HG02970 (cell line): ENCODE measurements around the gene RABGGTA.

Source experiments
- ATAC-seq: cut with Tn5 transposase; IDR thresholded peaks from one replicate; pipeline ENCODE4 v1.9.1; 2021; ENCODE audit warnings: mild to moderate bottlenecking, moderate library complexity, moderate number of reproducible peaks; ENCODE audit not compliant: unreplicated experiment, low FRiP score

RABGGTA gene, protein sequence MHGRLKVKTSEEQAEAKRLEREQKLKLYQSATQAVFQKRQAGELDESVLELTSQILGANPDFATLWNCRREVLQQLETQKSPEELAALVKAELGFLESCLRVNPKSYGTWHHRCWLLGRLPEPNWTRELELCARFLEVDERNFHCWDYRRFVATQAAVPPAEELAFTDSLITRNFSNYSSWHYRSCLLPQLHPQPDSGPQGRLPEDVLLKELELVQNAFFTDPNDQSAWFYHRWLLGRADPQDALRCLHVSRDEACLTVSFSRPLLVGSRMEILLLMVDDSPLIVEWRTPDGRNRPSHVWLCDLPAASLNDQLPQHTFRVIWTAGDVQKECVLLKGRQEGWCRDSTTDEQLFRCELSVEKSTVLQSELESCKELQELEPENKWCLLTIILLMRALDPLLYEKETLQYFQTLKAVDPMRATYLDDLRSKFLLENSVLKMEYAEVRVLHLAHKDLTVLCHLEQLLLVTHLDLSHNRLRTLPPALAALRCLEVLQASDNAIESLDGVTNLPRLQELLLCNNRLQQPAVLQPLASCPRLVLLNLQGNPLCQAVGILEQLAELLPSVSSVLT

DNA sequence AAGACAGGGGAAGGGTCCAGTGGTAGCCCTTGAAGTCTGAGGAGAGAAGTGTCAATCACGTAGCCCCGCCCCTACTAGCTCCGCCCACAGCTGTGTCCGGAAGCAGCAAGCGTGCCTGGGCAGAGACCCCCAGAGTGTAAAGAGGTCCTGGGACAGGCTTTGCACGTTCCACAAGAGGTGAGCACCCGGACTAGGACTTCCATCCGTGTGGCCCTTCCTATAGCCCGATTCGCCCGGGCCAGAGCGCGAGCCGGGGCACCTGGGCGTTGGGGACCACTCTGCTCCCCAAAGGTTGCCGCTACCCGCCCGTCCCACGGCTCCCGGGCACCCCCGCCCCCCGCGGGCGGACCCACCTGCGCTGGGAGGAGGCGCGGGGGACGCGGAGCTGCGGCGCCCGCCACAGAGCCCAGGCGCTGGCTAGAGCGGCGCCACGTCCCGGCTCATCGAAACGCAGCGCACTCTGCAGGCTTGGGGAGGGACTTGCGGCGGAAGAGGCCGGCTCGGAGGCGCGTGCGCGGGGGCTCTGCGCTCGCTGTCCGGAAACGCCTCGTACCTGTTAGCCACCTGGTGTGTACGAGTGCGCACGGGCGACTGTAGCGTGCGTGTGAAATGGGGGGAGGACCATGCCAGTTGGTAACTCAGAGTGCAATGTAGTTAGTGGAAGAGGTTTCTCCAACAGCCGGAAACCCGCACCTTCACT, at the start of gene RABGGTA:
RABGGTA (minus strand) TSS at position 464 of the 700 bp plus-strand sequence. CDS start 482 bp downstream, outside the sequence.
- ATAC-seq = peak; percentile 77

DNA sequence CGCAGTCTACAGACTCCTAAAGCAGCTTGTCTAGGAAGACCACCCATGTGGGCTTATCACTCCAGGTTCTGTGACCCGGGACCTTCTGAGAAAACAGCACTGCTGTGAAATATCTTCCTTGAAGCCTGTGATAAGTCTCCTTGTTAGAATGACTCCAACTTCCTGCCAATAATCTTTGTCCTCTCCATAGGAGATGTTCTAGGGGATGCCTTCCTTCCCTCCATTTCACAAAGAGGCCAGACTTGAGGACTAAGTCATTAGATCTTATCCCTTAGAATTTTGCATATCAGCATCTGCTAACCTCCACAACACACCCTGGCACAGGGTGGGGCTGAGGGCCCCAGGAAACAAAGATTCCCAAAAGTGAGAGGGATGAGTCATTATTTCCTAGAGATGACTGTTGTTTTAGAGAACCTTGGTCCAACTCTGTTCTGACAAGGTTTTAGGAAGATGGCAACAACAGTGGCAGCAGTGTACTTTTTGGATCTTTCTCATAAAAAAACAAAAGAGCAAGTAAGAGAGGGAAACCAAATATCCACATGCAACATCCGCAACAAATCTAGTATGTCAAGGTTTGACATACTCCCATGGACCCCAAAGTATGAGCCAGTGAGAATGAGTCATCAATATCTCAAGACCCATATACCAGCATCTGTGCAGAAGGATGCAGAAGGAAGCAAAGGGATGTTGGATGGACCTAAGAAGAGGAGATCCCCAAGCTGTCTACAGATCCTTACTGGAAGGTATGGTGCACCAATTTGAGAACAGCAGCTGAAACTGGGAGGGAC, 45.9 kb upstream of the RABGGTA start:
- no peak for ATAC-seq

DNA sequence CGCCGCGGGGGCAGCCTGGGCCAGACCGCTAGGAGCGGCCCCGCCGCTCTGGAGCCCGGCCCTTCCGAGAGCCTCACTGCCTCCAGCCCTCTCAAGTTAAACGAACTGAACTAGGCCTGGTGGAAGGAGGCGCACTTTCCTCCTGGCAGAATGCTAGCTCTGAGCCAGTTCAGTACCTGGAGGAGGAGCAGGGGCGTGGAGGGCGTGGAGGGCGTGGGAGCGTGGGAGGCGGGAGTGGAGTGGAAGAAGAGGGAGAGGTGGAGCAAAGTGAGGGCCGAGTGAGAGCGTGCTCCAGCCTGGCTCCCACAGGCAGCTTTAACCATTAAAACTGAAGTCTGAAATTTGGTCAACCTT, 45.2 kb upstream of the RABGGTA start:
- ATAC-seq = no peak

DNA sequence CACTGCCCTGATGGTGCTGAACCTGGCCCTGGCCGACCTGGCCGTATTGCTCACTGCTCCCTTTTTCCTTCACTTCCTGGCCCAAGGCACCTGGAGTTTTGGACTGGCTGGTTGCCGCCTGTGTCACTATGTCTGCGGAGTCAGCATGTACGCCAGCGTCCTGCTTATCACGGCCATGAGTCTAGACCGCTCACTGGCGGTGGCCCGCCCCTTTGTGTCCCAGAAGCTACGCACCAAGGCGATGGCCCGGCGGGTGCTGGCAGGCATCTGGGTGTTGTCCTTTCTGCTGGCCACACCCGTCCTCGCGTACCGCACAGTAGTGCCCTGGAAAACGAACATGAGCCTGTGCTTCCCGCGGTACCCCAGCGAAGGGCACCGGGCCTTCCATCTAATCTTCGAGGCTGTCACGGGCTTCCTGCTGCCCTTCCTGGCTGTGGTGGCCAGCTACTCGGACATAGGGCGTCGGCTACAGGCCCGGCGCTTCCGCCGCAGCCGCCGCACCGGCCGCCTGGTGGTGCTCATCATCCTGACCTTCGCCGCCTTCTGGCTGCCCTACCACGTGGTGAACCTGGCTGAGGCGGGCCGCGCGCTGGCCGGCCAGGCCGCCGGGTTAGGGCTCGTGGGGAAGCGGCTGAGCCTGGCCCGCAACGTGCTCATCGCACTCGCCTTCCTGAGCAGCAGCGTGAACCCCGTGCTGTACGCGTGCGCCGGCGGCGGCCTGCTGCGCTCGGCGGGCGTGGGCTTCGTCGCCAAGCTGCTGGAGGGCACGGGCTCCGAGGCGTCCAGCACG, 44.6 kb upstream of the RABGGTA start:
- ATAC-seq = no peak

DNA sequence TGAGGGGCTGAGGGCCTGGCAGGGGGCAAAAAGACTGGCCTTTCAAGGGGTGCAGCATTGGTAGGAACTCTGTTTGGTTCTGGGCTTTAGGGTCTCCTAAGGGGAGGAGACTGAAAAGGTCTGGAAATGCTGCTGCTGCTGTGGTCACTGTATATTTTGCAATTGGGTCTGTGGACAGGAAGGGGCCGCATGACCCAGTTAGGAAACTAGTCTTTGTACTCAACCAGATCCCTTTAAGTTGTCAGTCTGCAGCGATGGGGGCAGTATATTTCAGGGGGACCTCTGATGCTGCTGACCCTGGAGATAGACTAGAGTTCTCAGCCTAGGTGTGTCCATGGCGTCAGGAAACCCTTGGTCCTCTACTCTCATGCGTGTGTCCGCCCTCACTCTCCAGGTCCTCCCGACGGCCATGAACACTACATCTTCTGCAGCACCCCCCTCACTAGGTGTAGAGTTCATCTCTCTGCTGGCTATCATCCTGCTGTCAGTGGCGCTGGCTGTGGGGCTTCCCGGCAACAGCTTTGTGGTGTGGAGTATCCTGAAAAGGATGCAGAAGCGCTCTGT, 43.9 kb upstream of the RABGGTA start:
- ATAC-seq = no peak

DNA sequence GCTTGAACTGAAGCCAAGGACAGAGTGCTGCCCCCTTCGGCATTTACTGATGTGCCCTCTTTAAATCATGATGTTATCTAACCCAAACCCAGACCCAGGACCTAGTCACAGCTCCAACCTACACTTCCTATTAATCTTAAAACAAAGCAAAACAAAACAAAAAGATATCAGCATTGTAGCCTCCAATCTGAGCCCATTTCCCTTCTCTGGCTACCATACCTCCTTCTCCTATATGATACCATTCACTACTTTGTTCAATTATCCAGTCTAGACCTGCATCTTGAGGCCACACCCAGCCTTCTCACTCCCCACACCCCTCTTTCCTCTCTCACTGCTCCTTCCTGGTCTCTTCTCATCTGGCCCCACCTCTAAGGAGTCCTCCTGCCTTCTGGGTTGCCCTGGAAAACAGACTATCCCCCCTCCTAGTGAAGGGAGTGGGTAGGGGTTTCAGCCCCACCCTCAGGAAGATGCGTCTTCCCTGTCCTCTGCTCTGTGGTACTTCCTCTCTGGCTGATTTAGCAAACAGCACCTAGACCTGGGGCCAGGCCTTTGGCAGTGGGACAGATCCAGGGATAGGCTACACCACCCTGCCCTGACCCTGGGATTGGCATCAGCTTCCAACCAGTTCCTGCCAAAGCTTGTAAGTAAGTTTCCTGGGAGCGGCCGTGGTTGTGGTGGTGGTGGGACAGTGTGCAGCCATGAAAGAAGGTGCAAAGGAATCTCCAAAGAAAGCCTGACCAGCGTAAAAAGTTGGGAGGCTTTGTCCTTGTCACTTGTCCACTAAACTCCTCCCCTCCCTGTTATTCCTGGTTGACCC, 43.2 kb upstream of the RABGGTA start:
- ATAC-seq = no peak

DNA sequence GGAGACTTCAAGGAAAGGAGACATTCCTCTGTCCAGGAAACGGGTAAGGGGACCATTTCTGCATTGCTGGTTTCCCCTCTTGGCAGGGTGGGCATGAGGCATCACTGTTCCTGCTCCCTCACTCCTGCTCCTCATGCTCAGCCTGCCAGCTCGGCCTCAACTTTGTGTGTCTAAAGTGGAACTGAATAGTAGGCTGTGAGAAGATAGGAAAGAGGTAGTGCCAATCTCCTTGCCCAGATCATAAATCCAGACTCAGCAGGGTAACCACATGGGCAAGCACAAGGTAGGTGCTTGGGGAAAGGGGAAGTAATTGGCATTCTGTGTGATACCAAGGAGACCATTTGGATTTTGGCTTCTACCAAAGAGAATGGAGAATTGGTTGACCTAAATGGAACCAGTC, 42.5 kb upstream of the RABGGTA start:
- ATAC-seq = no peak

DNA sequence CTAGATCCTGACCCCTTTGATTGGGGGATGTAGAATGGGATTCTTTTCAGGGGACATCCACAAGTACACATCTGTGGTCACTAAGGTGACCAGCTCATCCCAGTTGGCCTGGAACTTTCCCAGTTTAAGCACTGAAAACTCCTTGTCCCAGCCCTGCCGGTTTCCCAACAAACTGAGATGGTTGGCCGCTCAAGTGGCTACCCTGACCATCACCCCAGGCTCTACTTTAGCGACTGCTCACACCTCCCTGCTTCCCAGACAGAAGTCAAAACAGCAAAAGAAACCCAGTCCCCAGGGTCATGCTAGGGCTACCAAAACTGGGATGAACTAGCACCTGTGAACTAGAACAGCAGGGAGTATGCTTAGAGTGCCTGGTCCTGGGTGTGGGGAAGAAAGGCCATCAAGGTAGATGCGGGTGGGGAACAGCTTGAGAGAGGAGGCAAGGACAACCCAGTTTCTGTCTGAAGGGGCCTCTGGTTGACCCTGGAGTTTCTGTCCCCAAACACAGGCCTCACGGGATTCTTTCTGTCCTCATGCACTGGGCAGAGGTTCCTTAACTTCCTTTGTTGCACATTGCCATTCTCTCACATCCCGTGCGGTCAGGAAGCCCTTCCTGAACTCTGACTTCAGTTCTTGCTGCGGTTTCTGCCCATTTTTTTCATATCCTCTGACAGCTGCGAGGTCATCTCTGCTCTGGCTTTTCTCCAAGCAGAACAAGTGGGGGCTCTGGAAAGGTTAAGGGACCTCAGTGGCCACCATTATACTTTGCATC, 41.5 kb upstream of the RABGGTA start:
- no peak for ATAC-seq

DNA sequence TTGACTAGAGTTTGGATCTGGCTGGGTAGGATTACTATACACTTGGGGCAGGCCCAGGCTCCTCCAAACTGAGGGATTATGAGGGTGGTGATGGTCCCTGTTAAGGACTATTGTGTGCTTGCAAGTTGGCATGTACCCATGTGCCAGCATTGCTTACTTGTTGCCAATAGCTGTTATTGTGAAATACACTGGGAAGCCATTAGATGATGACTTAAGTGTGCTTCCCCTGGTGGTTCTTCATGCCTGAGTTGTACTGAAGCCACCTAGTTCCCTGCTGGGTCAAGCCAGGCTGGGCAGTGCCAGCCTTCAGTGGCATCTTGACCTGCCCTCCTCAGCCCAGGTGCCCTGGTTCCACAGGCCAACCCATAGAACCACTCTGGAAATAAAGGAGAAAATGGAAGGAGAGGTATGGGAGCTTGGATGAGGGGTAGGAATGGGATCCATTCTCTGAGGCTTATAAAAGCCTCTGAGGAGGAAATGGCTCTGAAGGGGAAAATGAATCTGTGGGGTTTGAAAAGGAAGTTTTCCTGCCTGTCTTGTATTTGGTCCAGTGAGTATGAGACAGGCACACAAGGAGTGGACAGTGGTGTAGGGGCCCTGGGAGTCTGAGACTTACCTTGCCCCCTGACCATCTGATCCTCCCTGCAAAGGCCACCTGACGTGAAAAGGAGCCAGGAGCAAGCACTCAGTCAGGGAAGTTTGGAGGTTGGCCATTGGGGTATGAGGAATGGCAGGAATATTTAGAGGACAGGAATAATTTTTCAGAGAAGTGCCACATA, 40.6 kb upstream of the RABGGTA start:
- ATAC-seq = no peak

DNA sequence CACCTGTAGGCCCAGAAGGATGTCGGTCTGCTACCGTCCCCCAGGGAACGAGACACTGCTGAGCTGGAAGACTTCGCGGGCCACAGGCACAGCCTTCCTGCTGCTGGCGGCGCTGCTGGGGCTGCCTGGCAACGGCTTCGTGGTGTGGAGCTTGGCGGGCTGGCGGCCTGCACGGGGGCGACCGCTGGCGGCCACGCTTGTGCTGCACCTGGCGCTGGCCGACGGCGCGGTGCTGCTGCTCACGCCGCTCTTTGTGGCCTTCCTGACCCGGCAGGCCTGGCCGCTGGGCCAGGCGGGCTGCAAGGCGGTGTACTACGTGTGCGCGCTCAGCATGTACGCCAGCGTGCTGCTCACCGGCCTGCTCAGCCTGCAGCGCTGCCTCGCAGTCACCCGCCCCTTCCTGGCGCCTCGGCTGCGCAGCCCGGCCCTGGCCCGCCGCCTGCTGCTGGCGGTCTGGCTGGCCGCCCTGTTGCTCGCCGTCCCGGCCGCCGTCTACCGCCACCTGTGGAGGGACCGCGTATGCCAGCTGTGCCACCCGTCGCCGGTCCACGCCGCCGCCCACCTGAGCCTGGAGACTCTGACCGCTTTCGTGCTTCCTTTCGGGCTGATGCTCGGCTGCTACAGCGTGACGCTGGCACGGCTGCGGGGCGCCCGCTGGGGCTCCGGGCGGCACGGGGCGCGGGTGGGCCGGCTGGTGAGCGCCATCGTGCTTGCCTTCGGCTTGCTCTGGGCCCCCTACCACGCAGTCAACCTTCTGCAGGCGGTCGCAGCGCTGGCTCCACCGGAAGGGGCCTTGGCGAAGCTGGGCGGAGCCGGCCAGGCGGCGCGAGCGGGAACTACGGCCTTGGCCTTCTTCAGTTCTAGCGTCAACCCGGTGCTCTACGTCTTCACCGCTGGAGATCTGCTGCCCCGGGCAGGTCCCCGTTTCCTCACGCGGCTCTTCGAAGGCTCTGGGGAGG, 39.5 kb upstream of the RABGGTA start, which contains the start of gene LTB4R:
LTB4R (plus strand) TSS at position 857 of the 959 bp plus-strand sequence. CDS start 4,150 bp downstream, outside the sequence.
- ATAC-seq = no peak

DNA sequence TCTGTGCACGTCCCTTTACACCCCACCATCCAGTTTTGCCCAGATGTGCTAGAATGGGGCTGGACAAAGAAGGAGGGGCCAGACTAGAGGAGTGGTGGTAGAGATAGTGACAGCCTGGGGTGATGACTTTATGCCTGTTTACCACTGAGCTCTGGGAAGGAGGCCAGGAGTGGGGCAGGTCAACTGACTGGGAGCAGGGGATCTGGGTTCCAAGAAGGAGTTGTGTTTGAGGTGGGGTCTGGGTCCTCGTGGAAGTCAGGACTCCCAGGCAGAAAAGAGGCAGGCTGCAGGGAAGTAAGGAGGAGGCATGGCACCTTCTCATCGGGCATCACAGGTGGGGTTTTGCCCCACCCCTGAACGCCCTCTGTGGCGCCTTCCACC, 38.9 kb upstream of the RABGGTA start:
- no peak for ATAC-seq

DNA sequence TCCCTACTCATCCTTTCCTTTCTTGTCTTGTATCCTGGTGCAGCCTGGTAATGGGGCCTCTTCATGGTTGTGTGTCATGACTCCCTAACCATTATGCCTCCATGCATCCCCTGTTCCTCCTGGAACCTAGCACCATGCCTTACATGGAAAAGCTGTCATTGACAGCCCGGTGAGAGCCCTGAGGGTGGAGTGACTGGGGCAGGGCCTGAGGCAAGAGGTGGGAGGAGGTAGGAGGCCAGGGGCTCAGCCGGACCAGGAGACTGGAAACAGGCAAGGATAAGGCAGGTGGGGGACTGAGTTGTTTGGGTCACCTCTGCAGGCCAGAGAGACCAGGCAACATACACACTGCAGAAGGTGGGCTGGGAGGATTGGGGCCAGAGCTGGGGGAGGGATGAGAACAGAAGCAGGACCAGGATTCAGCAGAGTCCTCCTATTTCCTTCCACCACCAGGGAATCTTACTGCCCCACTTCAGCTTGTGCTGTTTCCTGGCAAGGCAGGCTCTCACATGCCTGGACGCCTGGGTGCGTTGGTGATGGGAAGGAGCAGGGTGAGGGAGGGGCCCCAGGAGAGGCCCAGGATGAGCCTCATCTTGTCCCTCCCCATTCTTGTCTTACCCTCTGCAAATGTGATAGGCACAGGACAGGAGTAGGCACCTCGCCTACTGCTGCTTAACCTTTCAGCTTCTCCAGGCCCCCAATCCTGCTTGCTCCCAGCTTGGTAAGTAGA, 38.3 kb upstream of the RABGGTA start, which contains the start of gene LTB4R2:
LTB4R2 (plus strand) TSS at position 603 of the 727 bp plus-strand sequence. CDS start 525 bp downstream, outside the sequence.
- ATAC-seq = no peak

DNA sequence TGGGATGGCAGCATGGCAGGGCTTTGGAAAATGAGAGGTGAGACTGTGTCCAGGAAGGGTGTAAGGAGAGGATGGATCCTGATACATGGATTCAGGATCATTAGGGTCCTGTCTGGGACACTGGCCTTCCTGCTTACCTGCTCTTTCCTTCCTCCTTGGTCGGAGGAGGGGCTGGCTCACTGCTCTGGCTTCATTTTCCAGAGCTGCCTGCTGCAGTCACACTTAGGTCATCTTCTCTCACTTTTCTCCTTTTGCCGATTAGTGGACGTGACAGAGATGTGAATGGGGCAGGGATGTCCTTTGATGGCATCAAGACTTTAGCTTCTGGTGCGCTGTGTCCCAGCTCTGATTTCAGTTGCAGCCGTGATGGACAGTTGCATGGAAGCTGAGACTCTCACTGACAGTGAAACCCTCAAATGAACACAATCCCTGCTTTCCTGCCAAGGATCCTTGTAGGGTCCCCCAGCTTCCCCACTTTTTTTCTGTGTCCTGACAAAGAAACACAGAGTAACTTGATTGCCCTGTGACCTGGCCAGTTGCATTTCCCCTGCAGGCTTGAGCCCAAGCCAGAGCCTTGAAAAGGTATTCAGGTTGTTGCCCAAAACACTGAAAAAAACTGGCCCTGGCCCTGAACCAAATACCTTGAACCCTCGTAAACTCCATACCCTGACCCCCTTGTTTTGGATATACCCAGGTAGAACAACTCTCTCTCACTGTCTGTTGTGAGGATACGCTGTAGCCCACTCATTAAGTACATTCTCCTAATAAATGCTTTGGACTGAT, 37.1 kb upstream of the RABGGTA start:
- no peak for ATAC-seq

DNA sequence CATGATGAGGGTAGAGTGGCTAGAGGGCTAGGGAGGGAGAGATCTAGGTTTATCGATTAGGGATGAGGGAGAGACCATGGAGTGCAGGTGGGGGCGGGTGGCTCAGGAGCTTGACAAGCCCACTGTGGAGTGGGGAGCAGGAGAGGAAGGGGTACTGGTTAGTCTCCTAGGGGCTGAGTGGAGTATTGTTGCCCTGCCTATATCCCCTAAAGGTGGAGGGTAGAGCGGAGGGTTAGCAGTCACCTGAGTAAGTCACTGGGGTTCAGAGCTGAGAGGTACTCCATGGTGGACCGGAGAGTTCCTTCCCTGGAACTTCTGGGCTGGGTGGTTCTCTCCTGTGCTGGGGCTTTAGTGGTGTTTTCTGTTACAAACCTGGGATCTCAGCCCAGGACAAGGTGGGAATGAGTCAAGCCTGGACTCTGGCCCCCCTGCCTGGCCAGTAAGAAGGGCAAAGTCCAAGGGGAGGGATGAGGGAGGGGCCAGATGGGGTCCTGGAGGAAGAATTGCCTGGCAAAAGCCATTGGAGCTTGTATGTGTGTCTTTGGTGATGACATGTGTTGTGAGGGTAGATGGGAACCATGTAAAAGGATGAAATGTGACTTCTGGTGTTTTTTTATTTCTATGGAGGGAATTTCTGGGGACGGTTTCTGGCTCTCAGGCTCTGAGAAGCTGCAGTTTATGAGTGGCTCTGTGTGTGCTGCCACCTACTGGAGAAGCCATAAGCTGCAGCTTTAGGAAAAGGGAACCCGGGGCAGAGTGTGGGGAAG, 36.4 kb upstream of the RABGGTA start, which contains the start of gene CIDEB:
CIDEB (minus strand) TSS at position 403 of the 767 bp plus-strand sequence; CDS start at position 284, 119 bp downstream.
- ATAC-seq = no peak
